HL-60 (cell line): ENCODE data around the gene CARMIL1.

Experiments
- DNase-seq, 2 experiments: peaks; one replicate each; pipeline ENCODE4 v3.0.0-alpha.2; 2010 to 2020; ENCODE audit warnings: low read depth in 1 of 2, low spot score in 1 of 2
- H3K27ac ChIP-seq: fragments of 250-450 bp; sonication (Bioruptor Pico); replicated peaks from 2 replicates; pipeline ENCODE4 v1.5.1; 2020; ENCODE audit warnings: mild to moderate bottlenecking, moderate library complexity
- H3K27me3 ChIP-seq: fragments of 250-450 bp; sonication (Bioruptor Pico); 2 replicates; pipeline ENCODE4 v1.5.1; 2021; ENCODE audit warnings: mild to moderate bottlenecking, moderate library complexity; ENCODE audit not compliant: insufficient read depth, poor library complexity, severe bottlenecking
- H3K4me3 ChIP-seq: replicated peaks from 2 replicates; pipeline ENCODE4 v1.5.1; 2011; ENCODE audit warnings: mild to moderate bottlenecking, control low read depth, low read length; ENCODE audit not compliant: insufficient read depth
- CTCF ChIP-seq: IDR thresholded peaks from one replicate; pipeline ENCODE4 v1.5.1; 2011; ENCODE audit warnings: low read length, control low read depth, inconsistent platforms; ENCODE audit not compliant: insufficient read depth
- GABPA ChIP-seq: IDR thresholded peaks from 2 replicates; pipeline ENCODE4 v1.6.1; 2012; ENCODE audit warnings: low read depth
- POLR2AphosphoS5 ChIP-seq: IDR thresholded peaks from 2 replicates; pipeline ENCODE4 v1.6.1; 2012; ENCODE audit warnings: low read depth
- REST ChIP-seq: IDR thresholded peaks from 2 replicates; pipeline ENCODE4 v1.6.1; 2012; ENCODE audit warnings: low read depth; ENCODE audit not compliant: insufficient replicate concordance
- SPI1 ChIP-seq: IDR thresholded peaks from 2 replicates; pipeline ENCODE4 v1.6.1; 2012; ENCODE audit warnings: low read depth, mild to moderate bottlenecking, borderline replicate concordance

CARMIL1 gene

GRCh38 chr6:25369036-25369432 lies 89.9 kb downstream of the CARMIL1 start:
- no peak overlapping the region for H3K27ac ChIP-seq
- H3K27me3 ChIP-seq: peaks cover 5% of the 10 kb centered on the region
- no peak for TF ChIP-seq CTCF
- TF ChIP-seq GABPA: no peak
- TF ChIP-seq SPI1: no peak
- no peak for TF ChIP-seq POLR2AphosphoS5
- no peak for TF ChIP-seq REST
- no peak for DNase-seq
- H3K4me3 ChIP-seq: no peak overlapping the region

- DNase-seq: no peak
- TF ChIP-seq REST: no peak
- TF ChIP-seq CTCF: no peak
- TF ChIP-seq SPI1: no peak
- TF ChIP-seq POLR2AphosphoS5: no peak
- no peak for TF ChIP-seq GABPA
- no peak overlapping the region for H3K27ac ChIP-seq
- H3K27me3 ChIP-seq: peaks cover 5% of the 10 kb centered on the region
- no peak overlapping the region for H3K4me3 ChIP-seq
These were observed 90.4 kb downstream of the CARMIL1 start for GRCh38 chr6:25369433-25370177.

- no peak overlapping the region for H3K4me3 ChIP-seq
- no peak for DNase-seq
- peaks cover 5% of the 10 kb centered on the region for H3K27me3 ChIP-seq
- TF ChIP-seq CTCF: no peak
- TF ChIP-seq REST: no peak
- no peak for TF ChIP-seq GABPA
- TF ChIP-seq SPI1: no peak
- no peak overlapping the region for H3K27ac ChIP-seq
These were observed 91.2 kb downstream of the CARMIL1 start for GRCh38 chr6:25370178-25371036.
